ENCODE data around the gene PCDHGA3. TPM values are rescaled to one million over a fixed set of nuclear protein-coding genes. Genes with fewer than 3 reads are reported as not detected.

Gene PCDHGA3
- total RNA-seq, 2 donors from 2014 or later = 1.3 to 18.2 TPM

DNA sequence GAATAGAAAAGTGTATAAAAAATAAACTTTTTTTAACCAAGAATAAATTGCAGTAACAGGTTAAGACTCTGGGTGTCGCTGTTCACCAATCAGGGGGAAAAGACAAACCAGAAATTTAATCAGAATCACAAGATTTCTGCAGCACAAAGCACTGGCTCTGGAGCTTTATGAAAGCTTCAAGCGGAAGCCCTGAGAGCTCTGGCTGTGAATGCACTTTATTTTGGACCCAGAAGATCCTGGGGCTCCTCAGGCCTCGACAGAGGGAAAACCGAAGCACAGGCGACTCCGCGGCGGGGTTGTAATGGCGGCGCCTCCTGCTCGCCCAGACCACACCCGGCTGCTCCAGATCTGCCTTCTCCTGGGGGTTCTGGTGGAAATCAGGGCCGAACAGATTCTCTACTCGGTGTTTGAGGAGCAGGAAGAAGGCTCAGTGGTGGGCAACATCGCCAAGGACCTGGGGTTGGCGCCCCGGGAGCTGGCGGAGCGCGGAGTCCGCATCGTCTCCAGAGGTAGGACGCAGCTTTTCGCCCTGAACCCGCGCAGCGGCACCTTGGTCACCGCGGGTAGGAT lies 11.4 kb downstream of the PCDHGA3 start, which contains the start of gene PCDHGA4:
Gene PCDHGA4 (plus strand): TSS at position 122 of the 570 bp plus-strand sequence. CDS start 87 bp downstream, at position 209.
- WGBS = 18% methylated on average over 29 of the region's 29 CpGs
- no peaks in the 10 kb centered on the region for H3K9me3 ChIP-seq
- peak in 1 of 4 experiments; percentile 32 for TF ChIP-seq CTCF (IDR thresholded peaks at IDR 0.05)
- TF ChIP-seq POLR2AphosphoS5 (IDR thresholded peaks at IDR 0.05) = no peak
- TF ChIP-seq POLR2A (IDR thresholded peaks at IDR 0.05) = no peak
- no peak within 1 kb of the TSS for H3K27ac ChIP-seq
- no peak within 1 kb of the TSS for H3K4me3 ChIP-seq
- intact Hi-C loops (cut with DNase I) = no loop called here
- no peaks in the 10 kb centered on the region for H3K4me1 ChIP-seq (replicated peaks)
- no peak for DNase-seq (ENCODE audit: low spot score)
- peaks cover 3% of the 10 kb centered on the region for H3K27me3 ChIP-seq (replicated peaks; ENCODE audit: insufficient read depth)
- no peaks in the 10 kb centered on the region for H3K36me3 ChIP-seq

DNA sequence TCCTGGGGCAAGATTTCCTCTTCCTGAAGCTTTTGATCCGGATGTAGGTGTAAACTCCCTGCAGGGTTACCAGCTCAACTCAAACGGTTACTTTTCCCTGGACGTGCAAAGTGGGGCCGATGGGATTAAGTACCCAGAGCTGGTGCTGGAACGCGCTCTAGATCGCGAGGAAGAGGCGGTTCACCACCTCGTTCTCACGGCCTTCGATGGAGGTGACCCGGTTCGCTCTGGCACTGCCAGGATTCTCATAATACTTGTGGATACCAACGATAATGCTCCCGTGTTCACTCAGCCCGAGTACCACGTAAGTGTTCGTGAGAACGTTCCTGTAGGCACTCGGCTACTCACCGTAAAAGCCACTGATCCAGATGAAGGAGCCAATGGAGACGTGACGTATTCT lies 12.0 kb downstream of the PCDHGA3 start:
- no peaks in the 10 kb centered on the region for H3K36me3 ChIP-seq
- intact Hi-C loops (cut with DNase I) = no loop called here
- H3K4me3 ChIP-seq = no peak overlapping the region
- H3K9me3 ChIP-seq = no peaks in the 10 kb centered on the region
- 42% methylated on average over 24 of the region's 24 CpGs for WGBS
- peaks cover 5% of the 10 kb centered on the region for H3K27me3 ChIP-seq (replicated peaks; ENCODE audit: insufficient read depth)
- no peak overlapping the region for H3K27ac ChIP-seq
- no peak for DNase-seq (ENCODE audit: low spot score)
- H3K4me1 ChIP-seq (replicated peaks) = no peaks in the 10 kb centered on the region
- TF ChIP-seq POLR2AphosphoS5 (IDR thresholded peaks at IDR 0.05) (no peak), CTCF (IDR thresholded peaks at IDR 0.05) (no peak), POLR2A (IDR thresholded peaks at IDR 0.05) (no peak)

DNA sequence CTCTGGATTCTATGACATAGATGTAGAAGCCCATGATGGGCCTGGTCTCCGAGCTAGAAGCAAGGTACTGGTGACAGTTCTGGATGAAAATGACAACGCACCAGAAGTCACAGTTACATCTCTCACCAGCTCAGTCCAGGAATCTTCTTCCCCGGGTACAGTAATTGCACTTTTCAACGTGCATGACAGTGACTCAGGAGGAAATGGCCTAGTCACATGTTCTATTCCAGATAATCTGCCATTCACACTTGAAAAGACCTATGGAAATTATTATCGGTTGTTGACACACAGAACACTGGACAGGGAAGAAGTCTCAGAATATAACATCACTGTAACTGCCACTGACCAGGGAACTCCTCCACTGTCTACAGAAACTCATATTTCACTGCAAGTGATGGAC lies 12.5 kb downstream of the PCDHGA3 start:
- TF ChIP-seq CTCF (IDR thresholded peaks at IDR 0.05) (no peak), POLR2A (IDR thresholded peaks at IDR 0.05) (no peak), POLR2AphosphoS5 (IDR thresholded peaks at IDR 0.05) (no peak)
- Histone ChIP-seq H3K27ac (no peak overlapping the region), H3K4me1 (replicated peaks) (no peaks in the 10 kb centered on the region), H3K4me3 (no peak overlapping the region), H3K36me3 (no peaks in the 10 kb centered on the region), H3K27me3 (replicated peaks; ENCODE audit: insufficient read depth) (peaks cover 7% of the 10 kb centered on the region), H3K9me3 (no peaks in the 10 kb centered on the region)
- intact Hi-C loops (cut with DNase I) = no loop called here
- no peak for DNase-seq (ENCODE audit: low spot score)
- WGBS = 73% methylated on average over 5 of the region's 5 CpGs

DNA sequence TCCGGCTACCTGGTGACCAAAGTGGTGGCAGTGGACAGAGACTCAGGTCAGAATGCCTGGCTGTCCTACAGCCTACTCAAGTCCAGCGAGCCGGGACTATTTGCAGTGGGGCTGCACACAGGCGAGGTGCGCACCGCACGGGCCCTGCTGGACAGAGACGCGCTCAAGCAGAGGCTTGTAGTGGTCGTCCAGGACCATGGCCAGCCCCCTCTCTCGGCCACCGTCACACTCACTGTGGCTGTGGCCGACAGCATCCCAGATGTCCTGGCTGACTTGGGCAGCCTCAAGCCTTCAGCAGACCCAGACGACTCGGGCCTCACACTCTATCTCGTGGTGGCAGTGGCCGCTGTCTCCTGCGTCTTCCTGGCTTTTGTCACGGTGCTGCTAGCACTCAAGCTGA lies 13.3 kb downstream of the PCDHGA3 start:
- Histone ChIP-seq H3K9me3 (no peaks in the 10 kb centered on the region), H3K36me3 (no peaks in the 10 kb centered on the region), H3K4me1 (replicated peaks) (no peaks in the 10 kb centered on the region), H3K27me3 (replicated peaks; ENCODE audit: insufficient read depth) (peaks cover 11% of the 10 kb centered on the region), H3K27ac (no peak overlapping the region), H3K4me3 (no peak overlapping the region)
- intact Hi-C loops (cut with DNase I) = no loop called here
- no peak for DNase-seq (ENCODE audit: low spot score)
- TF ChIP-seq POLR2A (IDR thresholded peaks at IDR 0.05) (no peak), POLR2AphosphoS5 (IDR thresholded peaks at IDR 0.05) (no peak), CTCF (IDR thresholded peaks at IDR 0.05) (no peak)
- 52% methylated on average over 5 of the region's 19 CpGs for WGBS

DNA sequence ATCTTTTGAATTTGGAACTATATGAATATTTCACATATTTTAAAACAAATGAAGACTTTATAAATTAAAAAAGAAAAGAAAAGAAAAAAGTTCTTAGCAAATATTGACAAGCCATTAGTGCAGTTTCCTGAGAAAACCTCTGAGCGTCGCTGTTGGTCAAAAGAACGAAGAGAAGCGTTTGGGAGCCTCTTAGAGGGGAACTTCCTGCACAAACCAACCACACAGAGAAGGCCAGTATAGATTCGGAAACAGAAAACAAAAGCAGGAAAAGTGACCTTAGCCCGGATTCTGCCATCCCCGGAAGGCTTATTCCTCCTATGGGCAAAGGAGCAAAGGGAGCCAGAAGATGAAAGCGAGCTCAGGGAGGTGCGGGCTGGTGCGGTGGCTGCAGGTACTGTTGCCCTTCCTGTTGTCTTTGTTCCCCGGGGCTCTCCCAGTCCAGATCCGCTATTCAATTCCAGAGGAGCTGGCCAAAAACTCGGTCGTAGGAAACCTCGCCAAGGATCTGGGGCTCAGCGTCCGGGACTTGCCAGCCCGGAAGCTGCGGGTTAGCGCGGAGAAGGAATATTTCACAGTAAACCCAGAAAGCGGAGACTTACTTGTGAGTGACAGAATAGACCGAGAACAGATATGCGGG lies 16.3 kb downstream of the PCDHGA3 start, which contains the start of gene PCDHGB2:
Gene PCDHGB2 (plus strand): TSS at position 205 of the 637 bp plus-strand sequence. CDS start 142 bp downstream, at position 347.
- 18% methylated on average over 24 of the region's 24 CpGs for WGBS
- intact Hi-C loops (cut with DNase I) = no loop called here
- Histone ChIP-seq H3K27ac (no peak within 1 kb of the TSS), H3K4me1 (replicated peaks) (no peaks in the 10 kb centered on the region), H3K4me3 (peak within 1 kb of the TSS; percentile 2 to 19), H3K36me3 (no peaks in the 10 kb centered on the region), H3K27me3 (replicated peaks; ENCODE audit: insufficient read depth) (peaks cover 19% of the 10 kb centered on the region), H3K9me3 (no peaks in the 10 kb centered on the region)
- no peak for DNase-seq (ENCODE audit: low spot score)
- peak in 1 of 4 experiments; percentile 34 for TF ChIP-seq CTCF (IDR thresholded peaks at IDR 0.05)
- no peak for TF ChIP-seq POLR2A (IDR thresholded peaks at IDR 0.05)

Data from prostate gland (tissue), 2 donors.